ENCODE measurements around the gene LDHAL6A. TPM values are rescaled to one million over a fixed set of nuclear protein-coding genes. Genes with fewer than 3 reads are reported as not detected.
"Not testable (repeated sequence)": the region's sequence is repeated elsewhere in the genome, so short reads cannot be mapped to it uniquely, and the experiment has no call there.

Gene LDHAL6A
- total RNA-seq: not detected

DNA sequence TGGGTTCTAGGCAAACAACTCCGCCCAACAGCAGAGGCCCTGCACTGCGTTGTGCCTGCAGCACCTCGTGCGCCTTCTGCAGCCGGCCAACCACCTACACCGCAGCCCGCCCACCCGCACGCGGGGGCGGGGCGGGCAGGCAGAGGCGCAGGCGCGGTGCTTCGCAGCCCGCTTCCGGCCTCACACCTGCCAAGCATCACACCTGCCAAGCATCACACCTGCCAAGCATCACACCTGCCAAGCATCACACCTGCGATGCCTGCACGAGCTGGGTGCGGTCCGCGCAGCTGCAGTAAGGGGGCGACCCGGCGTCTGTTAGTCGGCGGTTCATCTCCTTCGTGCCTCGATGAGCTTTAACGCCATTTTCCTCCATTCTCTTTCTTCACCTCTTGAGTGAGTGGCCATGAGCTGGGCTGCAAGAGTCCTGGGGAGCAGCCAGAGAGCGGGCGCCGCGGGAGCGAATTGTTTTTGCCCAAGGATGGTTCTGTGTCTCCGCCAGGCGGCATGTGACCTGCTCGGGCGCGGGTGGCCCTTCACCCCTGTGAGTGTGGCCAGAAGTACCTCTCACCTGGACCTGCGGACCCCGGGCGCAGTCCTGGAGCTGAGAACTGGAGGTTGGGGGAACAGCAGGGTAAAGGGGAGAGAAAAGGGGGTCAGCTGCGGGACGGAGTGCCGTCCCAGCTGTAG, at the start of gene LDHAL6A:
Gene LDHAL6A (plus strand): TSS at position 171 of the 687 bp plus-strand sequence. CDS start 825 bp downstream, outside the sequence.
- DNase-seq (ENCODE audit: low spot score in 2 of 2): no peak
- no peak for TF ChIP-seq CTCF (IDR thresholded peaks at IDR 0.05)
- TF ChIP-seq POLR2A (IDR thresholded peaks at IDR 0.05): no peak
- 63 to 78% methylated on average over 42 to 47 of the region's 47 CpGs for WGBS, 2 donors
- no peak within 1 kb of the TSS for H3K4me3 ChIP-seq (ENCODE audit: low read depth, poor library complexity, severe bottlenecking)
- intact Hi-C loops (cut with DNase I; ENCODE audit: low total_unique reads): no loop called here

DNA sequence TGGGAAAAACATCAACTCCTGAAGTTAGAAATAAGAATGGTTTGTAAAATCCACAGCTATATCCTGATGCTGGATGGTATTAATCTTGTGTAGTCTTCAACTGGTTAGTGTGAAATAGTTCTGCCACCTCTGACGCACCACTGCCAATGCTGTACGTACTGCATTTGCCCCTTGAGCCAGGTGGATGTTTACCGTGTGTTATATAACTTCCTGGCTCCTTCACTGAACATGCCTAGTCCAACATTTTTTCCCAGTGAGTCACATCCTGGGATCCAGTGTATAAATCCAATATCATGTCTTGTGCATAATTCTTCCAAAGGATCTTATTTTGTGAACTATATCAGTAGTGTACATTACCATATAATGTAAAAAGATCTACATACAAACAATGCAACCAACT, 48.3 kb upstream of the LDHAL6A start:
- H3K4me3 ChIP-seq (ENCODE audit: low read depth, poor library complexity, severe bottlenecking); intact Hi-C loops (cut with DNase I; ENCODE audit: low total_unique reads); DNase-seq (ENCODE audit: low spot score in 2 of 2): not testable (repeated sequence)
- 36 to 37% methylated on average over 3 of the region's 3 CpGs for WGBS, 2 donors

- 88% methylated on average over 9 of the region's 9 CpGs for WGBS, 2 donors
- intact Hi-C loops (cut with DNase I; ENCODE audit: low total_unique reads): no loop called here
- H3K4me3 ChIP-seq (ENCODE audit: low read depth, poor library complexity, severe bottlenecking): no peak overlapping the region
- TF ChIP-seq POLR2A (IDR thresholded peaks at IDR 0.05) (no peak), CTCF (IDR thresholded peaks at IDR 0.05) (no peak)
- DNase-seq (ENCODE audit: low spot score in 2 of 2): no peak
Measured at GRCh38 chr11:18408558-18409291, 46.9 kb upstream of the LDHAL6A start.

- no peak for DNase-seq (ENCODE audit: low spot score in 2 of 2)
- 79 to 85% methylated on average over 3 of the region's 3 CpGs for WGBS, 2 donors
- no peak for TF ChIP-seq CTCF (IDR thresholded peaks at IDR 0.05)
- TF ChIP-seq POLR2A (IDR thresholded peaks at IDR 0.05): no peak
- no peak overlapping the region for H3K4me3 ChIP-seq (ENCODE audit: low read depth, poor library complexity, severe bottlenecking)
- intact Hi-C loops (cut with DNase I; ENCODE audit: low total_unique reads): no loop called here
Measured at GRCh38 chr11:18416459-18416858, 39.2 kb upstream of the LDHAL6A start.

DNA sequence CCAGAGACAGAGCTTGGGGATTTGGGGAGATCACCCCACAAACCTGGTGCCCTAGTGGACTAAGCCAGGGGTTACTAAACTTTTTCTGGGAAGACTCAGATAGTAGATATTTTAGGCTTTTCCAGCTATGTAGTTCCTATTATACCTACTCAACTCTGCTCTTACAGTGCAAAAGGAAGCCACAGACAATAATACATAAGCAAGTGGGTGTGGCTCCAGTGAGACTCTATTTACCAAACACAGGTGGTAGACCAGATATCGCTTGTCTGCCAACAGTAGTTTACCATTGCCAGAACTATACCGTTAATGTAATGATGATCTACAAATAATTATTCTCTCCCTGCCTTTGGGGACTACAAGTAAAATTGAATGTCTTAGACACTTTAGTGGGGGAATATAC, 36.6 kb upstream of the LDHAL6A start:
- no peak for DNase-seq (ENCODE audit: low spot score in 2 of 2)
- intact Hi-C loops (cut with DNase I; ENCODE audit: low total_unique reads): no loop called here
- no peak for TF ChIP-seq CTCF (IDR thresholded peaks at IDR 0.05)
- TF ChIP-seq POLR2A (IDR thresholded peaks at IDR 0.05): no peak
- no peak overlapping the region for H3K4me3 ChIP-seq (ENCODE audit: low read depth, poor library complexity, severe bottlenecking)
- 66% methylated on average over 2 of the region's 2 CpGs for WGBS, 2 donors

GRCh38 chr11:18420067-18420466, 35.6 kb upstream of the LDHAL6A start:
- no peak for TF ChIP-seq CTCF (IDR thresholded peaks at IDR 0.05)
- TF ChIP-seq POLR2A (IDR thresholded peaks at IDR 0.05): no peak
- WGBS, 2 donors: 77 to 83% methylated on average over 2 of the region's 2 CpGs
- no peak overlapping the region for H3K4me3 ChIP-seq (ENCODE audit: low read depth, poor library complexity, severe bottlenecking)
- no peak for DNase-seq (ENCODE audit: low spot score in 2 of 2)
- intact Hi-C loops (cut with DNase I; ENCODE audit: low total_unique reads): no loop called here

Measured in lower leg skin (tissue), 4 donors.